K562 (cell line): ENCODE results near the gene NR6A1. TPM values are rescaled to one million over a fixed set of nuclear protein-coding genes. Genes with fewer than 3 reads are reported as not detected.

Experiments
- ATAC-seq: fragments of 200-7000 bp; cut with Tn5 transposase; 3 replicates; pipeline ENCODE4 v1.9.1; 2020; ENCODE audit warnings: moderate library complexity
- BruUV-seq: library from RNA; stranded (reverse); fragments of 400-500 nt; replicated peaks from 2 replicates; lab custom pipeline; 2021; lab: Mats Ljungman, UMichigan
- CTCF ChIA-PET: fragments of 300-600 bp; formaldehyde crosslinking; extraction: SDS; loops from one replicate; lab custom pipeline; 2021; ENCODE audit warnings: low intra/inter-chr PET ratio; lab: Yijun Ruan, JAX
- POLR2A ChIA-PET: fragments of 300-600, 350-650 bp; sonication (Branson Sonifier 250); formaldehyde crosslinking; extraction: SDS; loops from one replicate; lab custom pipeline; 2021; ENCODE audit warnings: antibody characterized with exemption, inconsistent platforms; lab: Yijun Ruan, JAX
- DNase-seq, 4 experiments: peaks; one replicate each; pipeline versions ENCODE4 v3.0.0 to v3.0.0-alpha.2; 2011 to 2018; ENCODE audit warnings: low spot score in 3 of 4, mixed read lengths in 3 of 4; ENCODE audit errors: extremely low read depth in 1 of 4
- FAIRE-seq: peaks from 2 replicates; lab custom pipeline; 2011; peaks lifted over from hg19 to GRCh38; lab: Jason Lieb, UNC
- H2AFZ ChIP-seq: 2 replicates; pipeline ENCODE4 v1.6.0; 2011; ENCODE audit warnings: low read depth, low read length, control low read depth, inconsistent platforms
- H3K27ac ChIP-seq: fragments of 200-600 bp; 3 replicates; pipeline ENCODE4 v1.8.0; 2011; ENCODE audit warnings: low read depth, mild to moderate bottlenecking, control low read depth, inconsistent platforms, low read length, moderate library complexity, mixed read lengths; ENCODE audit errors: extremely low read depth
- H3K27me3 ChIP-seq, 2 experiments: fragments of 300-600 bp in 1 of 2; 2 replicates in 1 of 2; 3 replicates in 1 of 2; pipeline versions ENCODE4 v1.6.0 to v1.8.0; 2011; ENCODE audit warnings: inconsistent platforms in 2 of 2, low read length in 2 of 2, mild to moderate bottlenecking in 1 of 2, mixed read lengths in 1 of 2, moderate library complexity in 1 of 2; ENCODE audit not compliant: control insufficient read depth in 2 of 2, insufficient read depth in 2 of 2
- H3K36me3 ChIP-seq: fragments of 300-600 bp; 3 replicates; pipeline ENCODE4 v1.8.0; 2011; ENCODE audit warnings: mild to moderate bottlenecking, low read length, inconsistent platforms; ENCODE audit not compliant: control insufficient read depth, insufficient read depth
- H3K4me1 ChIP-seq, 2 experiments: fragments of 200-600 bp in 1 of 2; replicated peaks in 1 of 2; 2 replicates in 1 of 2; 3 replicates in 1 of 2; pipeline versions ENCODE4 v1.5.1 to v1.8.0; 2011; ENCODE audit warnings: inconsistent platforms in 2 of 2, low read length in 2 of 2, mild to moderate bottlenecking in 1 of 2, mixed read lengths in 1 of 2, moderate library complexity in 1 of 2; ENCODE audit not compliant: control insufficient read depth in 2 of 2, insufficient read depth in 2 of 2
- H3K4me2 ChIP-seq: 2 replicates; pipeline ENCODE4 v1.6.1; 2011; ENCODE audit warnings: low read length, control low read depth, inconsistent platforms, mixed read lengths; ENCODE audit not compliant: insufficient read depth
- H3K4me3 ChIP-seq: fragments of 200-600 bp; sonication (generic), shearing (Covaris generic); 2 replicates; pipeline ENCODE4 v1.5.1; 2016; ENCODE audit warnings: control low read depth, inconsistent platforms
- H3K79me2 ChIP-seq: fragments of 200-600 bp; 3 replicates; pipeline ENCODE4 v1.8.0; 2011; ENCODE audit warnings: low read length, inconsistent platforms; ENCODE audit not compliant: control insufficient read depth, insufficient read depth
- H3K9ac ChIP-seq, 2 experiments: 2 replicates each; pipeline versions ENCODE4 v1.6.0 to v1.6.1; 2011; ENCODE audit warnings: low read depth in 2 of 2, low read length in 2 of 2, control low read depth in 1 of 2, inconsistent platforms in 1 of 2, mild to moderate bottlenecking in 1 of 2, mixed read lengths in 1 of 2; ENCODE audit not compliant: insufficient read depth in 1 of 2
- H3K9me1 ChIP-seq: one replicate; pipeline ENCODE4 v1.6.0; 2011; ENCODE audit warnings: inconsistent platforms, mild to moderate bottlenecking, low read length, moderate library complexity; ENCODE audit not compliant: control insufficient read depth, insufficient read depth
- H3K9me3 ChIP-seq: replicated peaks from 2 replicates; pipeline ENCODE4 v1.5.1; 2011; ENCODE audit warnings: low read depth, low read length, inconsistent platforms; ENCODE audit not compliant: control insufficient read depth, insufficient read depth
- H4K20me1 ChIP-seq: replicated peaks from 2 replicates; pipeline ENCODE4 v1.6.1; 2011; ENCODE audit warnings: low read length, inconsistent platforms, mixed read lengths; ENCODE audit not compliant: control insufficient read depth, insufficient read depth
- FOXK2 ChIP-seq, 2 experiments: fragments of 450-650 bp; IDR thresholded peaks in 1 of 2; conservative IDR thresholded peaks in 1 of 2; 2 replicates each; pipeline ENCODE4 v1.6.1; 2016; ENCODE audit warnings: low read depth in 2 of 2, mild to moderate bottlenecking in 1 of 2
- MAZ ChIP-seq, 2 experiments: fragments of 450-650 bp in 1 of 2; sonication (generic) in 1 of 2; formaldehyde crosslinking; IDR thresholded peaks in 1 of 2; conservative IDR thresholded peaks in 1 of 2; 2 replicates each; pipeline versions ENCODE4 v1.4.0 to v1.5.0; 2020; ENCODE audit warnings: mild to moderate bottlenecking in 1 of 2, missing genetic modification reagents in 1 of 2
- NFE2 ChIP-seq: IDR thresholded peaks from 2 replicates; pipeline ENCODE4 v1.6.1; 2014; ENCODE audit warnings: antibody characterized with exemption, low read depth
- SIRT6 ChIP-seq: IDR thresholded peaks from one replicate; pipeline ENCODE4 v1.6.1; 2012; ENCODE audit warnings: low read depth, mild to moderate bottlenecking, control low read depth, inconsistent platforms, low read length, moderate library complexity
- SPI1 ChIP-seq: IDR thresholded peaks from 2 replicates; pipeline ENCODE4 v1.6.1; 2011; ENCODE audit warnings: low read depth, low read length, control low read depth, borderline replicate concordance
- ZNF124 ChIP-seq: sonication (generic); formaldehyde crosslinking; IDR thresholded peaks from 2 replicates; pipeline ENCODE4 v1.8.1; 2022; ENCODE audit warnings: missing genetic modification reagents
- ZNF133 ChIP-seq: fragments of 250-450 bp; sonication (Bioruptor Pico); IDR thresholded peaks from 2 replicates; pipeline ENCODE4 v1.4.0; 2020; ENCODE audit warnings: mild to moderate bottlenecking
- ZNF707 ChIP-seq: fragments of 250-450 bp; sonication (Bioruptor Pico); conservative IDR thresholded peaks from 2 replicates; pipeline ENCODE4 v1.8.0; 2022; ENCODE audit warnings: inconsistent platforms, mild to moderate bottlenecking, moderate library complexity
- ZNF717 ChIP-seq: fragments of 250-450 bp; sonication (Bioruptor Pico); IDR thresholded peaks from 2 replicates; pipeline ENCODE4 v1.5.0; 2021
- WGBS: fragments of 100-300 bp; shearing (Covaris generic); methylation state at CpG from one replicate; pipeline ENCODE4 v1.1.6; 2016; ENCODE audit warnings: low coverage, mixed read lengths; ENCODE audit not compliant: insufficient coverage; ENCODE audit errors: missing lambda C conversion rate; 5-methylcytosine and 5-hydroxymethylcytosine counted together
- in situ Hi-C: fragments of 300-500 bp; cut with MboI; formaldehyde crosslinking; loops from 4 replicates; pipeline ENCODE4 v1.15.0; 2018; ENCODE audit warnings: inconsistent platforms, mixed read lengths
- intact Hi-C: fragments of 100-400 bp; cut with micrococcal nuclease; formaldehyde crosslinking; loops from 2 replicates; pipeline ENCODE4 v1.14.2; 2022
- polyA plus RNA-seq, 8 experiments: library from polyadenylated mRNA; depleted of rRNA in 4 of 8; stranded (reverse) in 5 of 8; unstranded in 3 of 8; fragments of >200 nt; fragmentation: Nextera tagmentation in 2 of 8; fragmentation: Illumina TruSeq in 1 of 8; extraction: Ambion mirVana in 2 of 8; extraction: Trizol in 1 of 8; gene quantifications; 2 replicates each; pipeline versions ENCODE4 v1.2.1 to v1.2.3, GENCODE V29; 2011 to 2014; ENCODE audit warnings: inconsistent platforms in 1 of 8, missing spikeins in 1 of 8
- total RNA-seq, 7 experiments: library from RNA; depleted of rRNA in 6 of 7; stranded (reverse); fragments of >200 nt in 6 of 7; fragmentation: Illumina TruSeq in 2 of 7; extraction: Trizol in 2 of 7; gene quantifications; 2 replicates each; pipeline versions ENCODE4 v1.2.1 to v1.2.3, GENCODE V29; 2011 to 2021; ENCODE audit warnings: low replicate concordance in 1 of 7
- TF ChIP-seq, protein P1 (sequence below): fragments of 450-650 bp; formaldehyde crosslinking; conservative IDR thresholded peaks from 2 replicates; pipeline ENCODE4 v1.4.0; 2022; ENCODE audit warnings: mild to moderate bottlenecking, missing genetic modification characterization
- TF ChIP-seq, protein P2 (sequence below), 2 experiments: fragments of 450-650 bp; conservative IDR thresholded peaks; 2 replicates each; pipeline ENCODE4 v1.6.1; 2017; ENCODE audit warnings: mild to moderate bottlenecking in 2 of 2, moderate library complexity in 2 of 2
- TF ChIP-seq, protein P3 (sequence below): fragments of 150-350 bp; conservative IDR thresholded peaks from 2 replicates; pipeline ENCODE4 v1.6.1; 2014; ENCODE audit warnings: low read length
- TF ChIP-seq, protein P4 (sequence below), 3 experiments: IDR thresholded peaks in 2 of 3; conservative IDR thresholded peaks in 1 of 3; 2 replicates each; pipeline ENCODE4 v1.5.1; 2011 to 2012; ENCODE audit warnings: low read length in 3 of 3, mild to moderate bottlenecking in 3 of 3, control low read depth in 2 of 3, improper control_type of control experiment in 1 of 3, inconsistent platforms in 1 of 3, low read depth in 1 of 3, mixed read lengths in 1 of 3, moderate library complexity in 1 of 3; ENCODE audit not compliant: insufficient read depth in 2 of 3

NR6A1 gene
- total and polyA plus RNA-seq, 9 of the 15 experiments (the other 6 are each of a cell fraction or from before 2014, with no cell fraction given), result 9.7 to 55.4 (median 28.3) TPM

DNA sequence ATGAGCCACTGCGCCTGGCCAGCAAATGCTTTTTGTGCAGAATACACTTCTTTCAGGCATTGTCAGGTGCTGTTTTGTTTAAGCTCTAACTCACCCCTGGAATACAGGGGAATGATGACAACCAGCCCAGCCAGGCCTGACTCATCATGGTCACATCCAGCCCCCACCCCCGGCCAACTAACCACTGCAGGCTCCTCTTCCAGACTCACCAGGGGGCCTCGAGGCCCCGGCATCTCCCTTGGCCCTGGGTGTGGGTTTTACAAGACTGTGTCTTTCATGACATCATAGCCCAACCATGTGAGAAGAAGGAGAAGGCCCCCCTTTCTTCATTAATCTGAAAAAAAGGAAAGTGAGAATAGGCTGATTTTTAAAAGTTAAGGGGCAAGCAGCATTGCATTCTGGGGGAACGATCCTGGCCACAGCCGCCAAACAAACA lies 41.3 kb upstream of the NR6A1 start:
- POLR2A ChIA-PET, result interaction anchor here (0.6 to 1.4 kb wide), 4 partner anchors 9 to 25 kb away, joined by 3 to 7 read pairs (median 4); no protein-coding TSS in a partner anchor
- Histone ChIP-seq H2AFZ (peak overlapping the region; percentile 3; the same call in 1 of the 2 replicates), H3K79me2 (no peaks in the 10 kb centered on the region), H3K36me3 (no peaks in the 10 kb centered on the region), H3K9ac (no peak overlapping the region), H3K4me3 (no peak overlapping the region), H3K4me1 (peaks cover 2 to 24% of the 10 kb centered on the region in 2 experiments; a peak in 4 of 5 replicates), H3K27me3 (no peaks in the 10 kb centered on the region), H3K4me2 (no peak overlapping the region), H3K27ac (no peak overlapping the region), H3K9me1 (no peaks in the 10 kb centered on the region), H3K9me3 (no peaks in the 10 kb centered on the region), H4K20me1 (no peaks in the 10 kb centered on the region)
- DNase-seq (peak; percentile 76 to 84 (median 78)), FAIRE-seq (peak; percentile 80), ATAC-seq (peak; percentile 86)
- no TSS peak for BruUV-seq
- 35% methylated on average over 6 of the region's 6 CpGs for WGBS
- intact Hi-C loops, result no loop called here
- CTCF ChIA-PET, result no interaction called here
- in situ Hi-C loops, result no loop called here
- TF ChIP-seq, protein P1, sequence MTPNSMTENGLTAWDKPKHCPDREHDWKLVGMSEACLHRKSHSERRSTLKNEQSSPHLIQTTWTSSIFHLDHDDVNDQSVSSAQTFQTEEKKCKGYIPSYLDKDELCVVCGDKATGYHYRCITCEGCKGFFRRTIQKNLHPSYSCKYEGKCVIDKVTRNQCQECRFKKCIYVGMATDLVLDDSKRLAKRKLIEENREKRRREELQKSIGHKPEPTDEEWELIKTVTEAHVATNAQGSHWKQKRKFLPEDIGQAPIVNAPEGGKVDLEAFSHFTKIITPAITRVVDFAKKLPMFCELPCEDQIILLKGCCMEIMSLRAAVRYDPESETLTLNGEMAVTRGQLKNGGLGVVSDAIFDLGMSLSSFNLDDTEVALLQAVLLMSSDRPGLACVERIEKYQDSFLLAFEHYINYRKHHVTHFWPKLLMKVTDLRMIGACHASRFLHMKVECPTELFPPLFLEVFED (CRISPR knock-in tag), result no peak
- TF ChIP-seq FOXK2 (conservative IDR thresholded peaks at IDR 0.05 in 1 of 2, IDR thresholded peaks at IDR 0.05 in 1 of 2; ENCODE audit: low read depth in 2 of 2), result no peak
- TF ChIP-seq MAZ (CRISPR knock-in tag; conservative IDR thresholded peaks at IDR 0.05 in 1 of 2, IDR thresholded peaks at IDR 0.05 in 1 of 2), result peak in 1 of 2 experiments; percentile 49; a peak in 1 of 4 replicates
- TF ChIP-seq, protein P2, sequence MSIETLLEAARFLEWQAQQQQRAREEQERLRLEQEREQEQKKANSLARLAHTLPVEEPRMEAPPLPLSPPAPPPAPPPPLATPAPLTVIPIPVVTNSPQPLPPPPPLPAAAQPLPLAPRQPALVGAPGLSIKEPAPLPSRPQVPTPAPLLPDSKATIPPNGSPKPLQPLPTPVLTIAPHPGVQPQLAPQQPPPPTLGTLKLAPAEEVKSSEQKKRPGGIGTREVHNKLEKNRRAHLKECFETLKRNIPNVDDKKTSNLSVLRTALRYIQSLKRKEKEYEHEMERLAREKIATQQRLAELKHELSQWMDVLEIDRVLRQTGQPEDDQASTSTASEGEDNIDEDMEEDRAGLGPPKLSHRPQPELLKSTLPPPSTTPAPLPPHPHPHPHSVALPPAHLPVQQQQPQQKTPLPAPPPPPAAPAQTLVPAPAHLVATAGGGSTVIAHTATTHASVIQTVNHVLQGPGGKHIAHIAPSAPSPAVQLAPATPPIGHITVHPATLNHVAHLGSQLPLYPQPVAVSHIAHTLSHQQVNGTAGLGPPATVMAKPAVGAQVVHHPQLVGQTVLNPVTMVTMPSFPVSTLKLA (conservative IDR thresholded peaks at IDR 0.05), result 0 out of 4 replicates have a peak, but pooled peaks of 1 of the 2 experiments have one; percentile 10
- no peak for TF ChIP-seq SPI1
- TF ChIP-seq, protein P3, sequence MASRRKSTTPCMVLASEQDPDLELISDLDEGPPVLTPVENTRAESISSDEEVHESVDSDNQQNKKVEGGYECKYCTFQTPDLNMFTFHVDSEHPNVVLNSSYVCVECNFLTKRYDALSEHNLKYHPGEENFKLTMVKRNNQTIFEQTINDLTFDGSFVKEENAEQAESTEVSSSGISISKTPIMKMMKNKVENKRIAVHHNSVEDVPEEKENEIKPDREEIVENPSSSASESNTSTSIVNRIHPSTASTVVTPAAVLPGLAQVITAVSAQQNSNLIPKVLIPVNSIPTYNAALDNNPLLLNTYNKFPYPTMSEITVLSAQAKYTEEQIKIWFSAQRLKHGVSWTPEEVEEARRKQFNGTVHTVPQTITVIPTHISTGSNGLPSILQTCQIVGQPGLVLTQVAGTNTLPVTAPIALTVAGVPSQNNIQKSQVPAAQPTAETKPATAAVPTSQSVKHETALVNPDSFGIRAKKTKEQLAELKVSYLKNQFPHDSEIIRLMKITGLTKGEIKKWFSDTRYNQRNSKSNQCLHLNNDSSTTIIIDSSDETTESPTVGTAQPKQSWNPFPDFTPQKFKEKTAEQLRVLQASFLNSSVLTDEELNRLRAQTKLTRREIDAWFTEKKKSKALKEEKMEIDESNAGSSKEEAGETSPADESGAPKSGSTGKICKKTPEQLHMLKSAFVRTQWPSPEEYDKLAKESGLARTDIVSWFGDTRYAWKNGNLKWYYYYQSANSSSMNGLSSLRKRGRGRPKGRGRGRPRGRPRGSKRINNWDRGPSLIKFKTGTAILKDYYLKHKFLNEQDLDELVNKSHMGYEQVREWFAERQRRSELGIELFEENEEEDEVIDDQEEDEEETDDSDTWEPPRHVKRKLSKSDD, result no peak
- TF ChIP-seq ZNF124 (CRISPR knock-in tag), result no peak
- TF ChIP-seq SIRT6, result no peak
- no peak for TF ChIP-seq ZNF133
- TF ChIP-seq, protein P4, sequence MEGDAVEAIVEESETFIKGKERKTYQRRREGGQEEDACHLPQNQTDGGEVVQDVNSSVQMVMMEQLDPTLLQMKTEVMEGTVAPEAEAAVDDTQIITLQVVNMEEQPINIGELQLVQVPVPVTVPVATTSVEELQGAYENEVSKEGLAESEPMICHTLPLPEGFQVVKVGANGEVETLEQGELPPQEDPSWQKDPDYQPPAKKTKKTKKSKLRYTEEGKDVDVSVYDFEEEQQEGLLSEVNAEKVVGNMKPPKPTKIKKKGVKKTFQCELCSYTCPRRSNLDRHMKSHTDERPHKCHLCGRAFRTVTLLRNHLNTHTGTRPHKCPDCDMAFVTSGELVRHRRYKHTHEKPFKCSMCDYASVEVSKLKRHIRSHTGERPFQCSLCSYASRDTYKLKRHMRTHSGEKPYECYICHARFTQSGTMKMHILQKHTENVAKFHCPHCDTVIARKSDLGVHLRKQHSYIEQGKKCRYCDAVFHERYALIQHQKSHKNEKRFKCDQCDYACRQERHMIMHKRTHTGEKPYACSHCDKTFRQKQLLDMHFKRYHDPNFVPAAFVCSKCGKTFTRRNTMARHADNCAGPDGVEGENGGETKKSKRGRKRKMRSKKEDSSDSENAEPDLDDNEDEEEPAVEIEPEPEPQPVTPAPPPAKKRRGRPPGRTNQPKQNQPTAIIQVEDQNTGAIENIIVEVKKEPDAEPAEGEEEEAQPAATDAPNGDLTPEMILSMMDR (IDR thresholded peaks at IDR 0.05 in 2 of 3, conservative IDR thresholded peaks at IDR 0.05 in 1 of 3; ENCODE audit: insufficient read depth in 2 of 3, low read depth in 1 of 3, low read length in 3 of 3), result no peak
- TF ChIP-seq NFE2, result peak; percentile 44
- no peak for TF ChIP-seq ZNF707
- TF ChIP-seq ZNF717, result no peak
